Effector memory CD8-positive, alpha-beta T cell (primary cell): ENCODE data around the gene ATP11A.

Experiments used
- ATAC-seq: fragments of 150-1000 bp; cut with Tn5 transposase; replicated peaks from 2 replicates; pipeline ENCODE4 v1.10.0; 2021; ENCODE audit warnings: mild to moderate bottlenecking, moderate library complexity
- DNase-seq, 3 experiments: peaks; one replicate each; pipeline ENCODE4 v3.0.0; 2021
- H3K27ac Mint-ChIP-seq, 2 donors: one replicate each; pipeline ENCODE4 v1.8.0; 2022; ENCODE audit warnings: mild to moderate bottlenecking in 2 of 2, mixed read lengths in 2 of 2, moderate library complexity in 2 of 2
- H3K27me3 Mint-ChIP-seq, 2 donors: one replicate each; pipeline ENCODE4 v1.8.0; 2022; ENCODE audit warnings: mixed read lengths in 2 of 2
- H3K36me3 Mint-ChIP-seq: one replicate; pipeline ENCODE4 v1.8.0; 2022; ENCODE audit warnings: mild to moderate bottlenecking, moderate library complexity, mixed read lengths; ENCODE audit not compliant: insufficient read depth
- H3K4me1 Mint-ChIP-seq, 2 donors: one replicate each; pipeline ENCODE4 v1.8.0; 2022; ENCODE audit warnings: low read depth in 2 of 2, mixed read lengths in 2 of 2
- H3K4me3 Mint-ChIP-seq, 2 donors: one replicate each; pipeline ENCODE4 v1.8.0; 2022; ENCODE audit warnings: mild to moderate bottlenecking in 2 of 2, mixed read lengths in 2 of 2, moderate library complexity in 2 of 2
- H3K9me3 Mint-ChIP-seq, 2 donors: one replicate each; pipeline ENCODE4 v1.8.0; 2022; ENCODE audit warnings: mixed read lengths in 2 of 2

The ATP11A gene

DNA sequence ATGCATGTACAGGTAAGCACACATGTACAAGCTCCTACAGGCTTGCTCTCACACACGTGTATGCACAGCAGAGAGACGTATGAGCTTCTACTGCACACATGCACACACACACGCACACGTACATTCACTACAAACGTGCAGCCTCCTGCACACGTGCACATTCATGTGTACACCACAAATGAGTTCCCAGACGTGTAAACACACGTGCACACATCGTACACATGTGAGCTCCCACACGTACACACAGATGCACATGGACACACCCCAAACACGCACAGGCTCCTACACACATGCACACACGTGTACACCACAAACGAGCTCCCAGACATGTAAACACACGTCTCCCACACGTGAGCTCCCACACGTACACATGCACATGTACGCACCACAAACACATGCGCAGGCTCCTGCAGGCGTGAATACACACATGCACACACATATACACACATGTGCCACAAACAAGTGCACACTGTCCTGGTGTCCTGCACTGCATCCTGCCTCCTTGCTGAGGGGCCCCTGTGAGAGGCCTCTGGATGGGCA, 195.5 kb downstream of the ATP11A start:
- no peak overlapping the region for H3K27ac Mint-ChIP-seq
- ATAC-seq (no peak), DNase-seq (no peak)
- peaks cover 18% of the 10 kb centered on the region for H3K36me3 Mint-ChIP-seq
- no peaks in the 10 kb centered on the region for H3K9me3 Mint-ChIP-seq
- no peaks in the 10 kb centered on the region for H3K4me1 Mint-ChIP-seq
- no peaks in the 10 kb centered on the region for H3K27me3 Mint-ChIP-seq
- no peak overlapping the region for H3K4me3 Mint-ChIP-seq

DNA sequence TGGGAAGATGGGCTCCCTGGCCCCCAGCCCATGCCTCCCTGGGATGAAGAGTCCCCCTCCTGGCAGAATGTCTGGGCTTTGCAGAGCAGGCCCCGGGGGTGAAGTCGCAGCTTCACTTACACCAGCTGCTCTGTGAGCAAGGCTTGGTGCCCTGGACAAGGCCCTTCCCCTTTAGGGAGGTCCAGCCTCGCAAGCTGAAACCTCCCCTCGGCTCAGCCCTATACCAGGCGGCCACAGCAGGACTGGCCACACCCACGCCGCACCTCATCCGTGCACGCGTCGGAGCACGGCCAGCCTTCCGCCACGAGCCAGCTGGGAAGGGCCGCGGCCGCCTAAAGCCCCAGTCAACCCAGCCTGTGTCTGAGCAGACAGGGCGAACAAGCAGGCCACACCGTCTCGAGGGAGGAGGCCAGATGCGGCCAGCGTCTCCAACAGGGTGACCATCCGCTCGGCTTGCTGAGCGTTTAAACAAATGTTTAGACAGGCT, 196.0 kb downstream of the ATP11A start:
- Mint-ChIP-seq H3K9me3 (no peaks in the 10 kb centered on the region), H3K36me3 (peaks cover 16% of the 10 kb centered on the region), H3K4me1 (no peaks in the 10 kb centered on the region), H3K27me3 (no peaks in the 10 kb centered on the region), H3K27ac (no peak overlapping the region), H3K4me3 (no peak overlapping the region)
- ATAC-seq = no peak
- no peak for DNase-seq

DNA sequence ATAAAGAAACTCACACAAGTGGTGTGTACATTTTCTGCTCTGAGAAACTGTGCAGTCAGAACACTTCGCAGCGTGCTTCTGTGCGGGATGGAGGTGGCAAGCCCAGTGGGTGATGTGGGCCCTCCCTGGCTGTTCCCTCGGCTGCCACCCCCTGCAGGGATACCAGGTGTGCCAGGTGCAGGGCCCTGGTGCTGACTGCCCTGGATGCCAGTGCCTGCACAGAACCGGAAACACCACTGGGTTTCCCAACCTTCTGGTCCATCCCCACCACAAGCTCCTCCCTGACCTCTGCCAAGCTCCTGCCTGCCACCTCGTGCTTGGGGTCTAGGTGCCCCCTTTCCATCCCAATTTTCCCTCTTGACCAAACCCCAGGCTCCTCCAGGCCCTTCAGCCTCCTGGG, 197.3 kb downstream of the ATP11A start:
- no peak for ATAC-seq
- Mint-ChIP-seq H3K4me1 (no peaks in the 10 kb centered on the region), H3K36me3 (peaks cover 12% of the 10 kb centered on the region), H3K9me3 (no peaks in the 10 kb centered on the region), H3K4me3 (no peak overlapping the region), H3K27me3 (no peaks in the 10 kb centered on the region), H3K27ac (peak overlapping the region in 1 of 2 donors; percentile 35)
- DNase-seq = no peak

DNA sequence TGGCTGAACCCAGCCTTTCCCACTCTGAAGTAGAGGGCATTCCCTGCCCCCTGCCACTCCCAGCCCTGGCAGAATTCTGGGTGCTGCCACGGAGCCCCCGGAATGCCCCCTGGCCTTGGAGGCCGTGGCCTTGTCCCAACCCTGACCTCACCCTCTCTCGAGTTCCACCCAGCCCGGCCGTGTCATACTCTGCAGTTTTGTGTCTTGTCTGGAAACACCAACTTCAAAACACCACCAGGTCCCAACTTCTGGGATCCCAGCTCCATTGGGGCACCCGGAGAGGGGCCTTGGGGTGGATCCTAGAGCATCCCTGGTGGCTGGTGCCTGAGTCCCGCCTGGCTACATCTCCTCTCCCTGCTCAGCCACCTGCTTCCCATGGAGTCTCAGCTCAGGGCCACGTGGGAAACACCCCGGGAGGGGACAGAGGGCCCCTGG, 197.7 kb downstream of the ATP11A start:
- Mint-ChIP-seq H3K4me3 (no peak overlapping the region), H3K27me3 (peaks cover 2% of the 10 kb centered on the region in 2 donors), H3K9me3 (no peaks in the 10 kb centered on the region), H3K36me3 (peaks cover 9% of the 10 kb centered on the region), H3K4me1 (no peaks in the 10 kb centered on the region), H3K27ac (peak overlapping the region in 1 of 2 donors; percentile 35)
- ATAC-seq (no peak), DNase-seq (no peak)

DNA sequence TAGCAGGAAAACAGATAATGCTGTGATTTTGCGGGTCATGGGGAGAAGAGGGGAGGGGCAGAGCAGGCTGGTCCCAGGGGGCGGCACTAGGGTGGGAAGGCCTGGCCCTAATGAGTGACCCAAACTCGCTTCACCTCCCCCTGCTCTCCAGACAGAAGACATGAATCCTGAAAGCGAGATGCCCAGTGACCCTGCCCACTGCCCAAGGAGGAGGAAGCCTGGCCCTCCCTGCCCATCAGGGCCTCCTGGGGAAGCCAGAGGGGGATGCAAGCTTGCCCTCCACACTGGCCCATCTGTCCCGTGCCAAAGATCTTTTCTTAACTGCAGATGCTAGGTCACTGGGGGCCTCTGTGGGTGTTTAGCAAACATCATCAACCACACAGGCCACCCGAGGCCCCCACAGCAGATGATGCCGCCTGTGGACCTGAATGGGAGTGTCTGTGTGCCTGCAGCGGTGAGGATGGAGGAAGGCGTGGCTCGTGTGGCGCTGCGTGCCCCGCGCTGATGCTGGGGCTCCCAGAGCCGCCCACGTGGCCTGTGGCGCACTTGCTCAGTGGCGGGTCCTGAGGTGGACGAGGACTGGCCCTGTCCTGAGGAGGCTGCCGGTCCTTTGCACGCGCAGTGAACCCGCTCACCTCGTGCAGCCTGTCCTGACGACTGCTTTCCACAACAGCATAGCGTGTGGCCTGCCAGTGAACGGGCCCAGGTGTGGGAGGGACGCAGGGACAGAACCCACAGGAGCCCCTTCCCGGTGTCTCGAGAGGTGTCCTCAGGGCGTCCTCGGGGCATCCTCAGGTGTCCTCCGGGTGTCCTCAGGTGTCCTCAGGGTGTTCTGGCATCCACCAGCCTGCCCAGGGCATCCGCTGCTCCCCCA, 198.6 kb downstream of the ATP11A start:
- no peaks in the 10 kb centered on the region for H3K9me3 Mint-ChIP-seq
- ATAC-seq (no peak), DNase-seq (no peak)
- H3K27me3 Mint-ChIP-seq = peaks cover 10 to 11% of the 10 kb centered on the region in 2 donors
- peaks cover 9% of the 10 kb centered on the region for H3K36me3 Mint-ChIP-seq
- H3K4me1 Mint-ChIP-seq = peaks cover 0 to 6% of the 10 kb centered on the region in 2 donors
- no peak overlapping the region for H3K4me3 Mint-ChIP-seq
- no peak overlapping the region for H3K27ac Mint-ChIP-seq

DNA sequence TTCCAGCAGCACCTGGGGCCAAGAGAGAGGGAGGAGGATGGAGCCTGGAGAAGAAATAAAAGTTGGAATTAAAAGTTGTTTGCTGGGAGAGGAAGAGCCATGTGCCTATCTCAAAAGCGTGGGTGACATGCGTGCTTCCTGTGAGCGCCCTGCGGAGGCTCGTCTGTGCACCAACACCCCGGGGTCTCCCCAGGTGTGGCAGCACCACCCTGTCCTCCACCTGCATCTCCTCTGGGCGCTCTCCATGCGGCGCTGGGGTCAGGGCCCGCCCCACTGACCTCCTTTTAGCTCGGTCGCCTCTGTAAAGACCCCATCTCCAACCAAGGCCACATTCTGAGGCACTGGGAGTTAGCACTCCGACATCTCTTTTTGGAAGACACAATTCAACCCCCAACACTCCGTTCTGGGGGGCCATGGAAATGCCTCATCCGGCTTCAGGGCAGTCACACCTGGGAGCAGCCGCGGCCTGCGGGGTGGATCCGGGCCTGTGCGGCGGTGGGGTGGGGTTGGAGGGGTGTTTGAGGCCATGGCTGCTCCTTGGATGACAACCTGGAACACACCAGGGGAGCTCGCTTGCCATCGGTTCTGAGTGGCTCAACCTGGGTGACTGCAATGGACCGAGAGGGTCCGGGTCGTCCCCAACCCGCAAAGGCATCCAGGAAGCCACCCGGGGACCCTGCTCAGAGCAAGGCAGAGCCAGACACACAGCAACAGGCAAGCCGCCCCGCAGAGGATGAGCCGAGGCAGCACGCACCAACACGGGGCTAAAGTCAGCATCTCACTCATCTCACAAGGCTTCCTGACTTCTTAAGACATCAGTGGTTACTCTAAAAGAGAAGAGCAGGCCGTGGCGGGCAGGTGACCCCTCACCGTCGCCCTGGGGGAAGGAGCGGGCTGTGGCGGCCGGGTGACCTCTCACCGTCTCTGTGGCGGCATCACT, 199.8 kb downstream of the ATP11A start:
- no peak overlapping the region for H3K27ac Mint-ChIP-seq
- ATAC-seq (no peak), DNase-seq (no peak)
- peaks cover 0 to 6% of the 10 kb centered on the region in 2 donors for H3K4me1 Mint-ChIP-seq
- H3K27me3 Mint-ChIP-seq = peaks cover 10 to 11% of the 10 kb centered on the region in 2 donors
- H3K9me3 Mint-ChIP-seq = no peaks in the 10 kb centered on the region
- peaks cover 9% of the 10 kb centered on the region for H3K36me3 Mint-ChIP-seq
- no peak overlapping the region for H3K4me3 Mint-ChIP-seq

DNA sequence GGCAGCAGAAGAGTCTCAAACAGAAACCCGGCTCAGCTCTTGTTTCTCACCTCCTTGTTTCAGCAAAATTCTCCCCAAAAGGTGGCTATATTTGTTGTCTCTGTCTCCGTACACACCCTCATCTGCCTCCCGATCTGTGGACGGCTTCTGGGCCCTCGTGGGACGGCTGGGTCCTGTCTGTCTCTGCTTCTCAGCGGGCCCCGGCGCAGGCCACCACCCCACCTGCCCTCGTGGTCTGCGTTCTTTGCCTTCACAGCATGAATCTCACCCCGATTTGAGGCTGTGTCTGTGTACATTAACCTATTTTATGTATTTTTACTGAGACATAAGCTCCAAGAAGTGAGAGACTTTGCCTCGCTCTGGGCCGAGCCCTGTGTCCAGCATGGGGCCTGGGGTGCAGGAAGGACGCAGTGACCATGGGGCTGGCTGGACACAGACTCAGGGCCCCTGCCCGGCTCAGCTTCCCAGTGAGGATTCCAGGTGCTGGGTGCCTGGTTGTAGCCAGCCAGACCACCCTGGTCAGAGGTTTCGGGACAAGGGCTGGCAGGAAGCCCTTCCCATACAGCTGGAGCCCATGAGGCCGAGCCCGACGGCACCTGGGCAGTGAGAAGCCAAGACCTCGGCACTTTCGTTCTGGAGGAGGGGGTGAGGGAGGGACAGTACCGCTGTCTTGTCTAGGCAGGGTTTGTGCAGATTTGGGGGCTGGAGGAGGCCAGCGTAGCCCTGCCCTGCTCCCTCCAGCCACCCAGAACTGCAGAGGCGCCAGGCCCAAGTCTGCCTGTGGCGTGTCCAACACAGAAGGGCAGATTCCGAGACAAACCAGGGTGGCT, 200.7 kb downstream of the ATP11A start:
- ATAC-seq (no peak), DNase-seq (no peak)
- H3K9me3 Mint-ChIP-seq = no peaks in the 10 kb centered on the region
- no peak overlapping the region for H3K4me3 Mint-ChIP-seq
- H3K36me3 Mint-ChIP-seq = peaks cover 9% of the 10 kb centered on the region
- H3K4me1 Mint-ChIP-seq = peaks cover 0 to 9% of the 10 kb centered on the region in 2 donors
- H3K27me3 Mint-ChIP-seq = peaks cover 10 to 18% of the 10 kb centered on the region in 2 donors
- no peak overlapping the region for H3K27ac Mint-ChIP-seq

DNA sequence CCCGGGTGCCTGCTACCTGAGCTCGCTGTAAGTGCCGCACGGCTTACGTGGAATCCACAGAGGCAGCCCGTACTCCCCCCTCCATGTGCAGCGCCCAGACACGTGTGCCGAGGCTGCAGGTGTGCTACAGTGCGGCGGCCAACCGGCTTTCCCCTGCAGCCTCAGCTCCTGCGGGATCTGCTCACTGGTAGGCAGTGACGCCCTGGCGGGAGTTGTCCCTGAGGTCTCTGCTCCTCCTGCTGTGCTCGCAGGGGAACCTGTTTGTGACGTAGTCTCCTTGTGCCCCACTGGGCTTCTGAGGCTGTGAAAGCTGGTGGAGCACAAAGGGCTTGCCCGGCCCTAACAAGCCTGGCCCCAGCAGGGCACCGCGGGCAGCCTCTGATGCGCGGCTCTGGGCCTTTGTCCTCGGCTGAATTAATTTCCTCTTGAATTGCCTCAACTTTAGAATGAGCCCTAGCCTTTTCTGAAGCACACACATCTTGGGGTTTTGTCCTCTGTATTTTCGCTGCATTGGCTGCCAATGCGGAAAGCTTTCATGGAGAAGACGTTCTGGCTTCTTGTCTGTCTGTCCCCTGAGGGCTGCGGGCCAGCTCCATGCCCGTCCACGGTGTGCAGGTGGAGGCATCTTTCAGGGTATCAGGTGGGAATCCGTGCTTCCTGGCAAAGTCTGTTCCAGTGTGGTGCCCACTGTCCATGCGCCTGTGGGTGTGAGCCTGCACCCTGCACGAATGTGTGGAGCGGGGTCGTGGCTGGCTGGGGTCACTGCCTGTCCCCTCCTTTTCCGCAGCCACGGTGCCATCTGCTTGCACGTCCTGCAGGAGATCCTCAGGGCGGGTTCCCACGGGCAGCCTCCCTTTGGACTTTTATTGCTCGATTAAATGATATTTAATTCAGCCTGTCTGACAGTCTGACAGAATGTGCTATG, 201.9 kb downstream of the ATP11A start:
- Mint-ChIP-seq H3K4me3 (no peak overlapping the region), H3K36me3 (peaks cover 9% of the 10 kb centered on the region)

DNA sequence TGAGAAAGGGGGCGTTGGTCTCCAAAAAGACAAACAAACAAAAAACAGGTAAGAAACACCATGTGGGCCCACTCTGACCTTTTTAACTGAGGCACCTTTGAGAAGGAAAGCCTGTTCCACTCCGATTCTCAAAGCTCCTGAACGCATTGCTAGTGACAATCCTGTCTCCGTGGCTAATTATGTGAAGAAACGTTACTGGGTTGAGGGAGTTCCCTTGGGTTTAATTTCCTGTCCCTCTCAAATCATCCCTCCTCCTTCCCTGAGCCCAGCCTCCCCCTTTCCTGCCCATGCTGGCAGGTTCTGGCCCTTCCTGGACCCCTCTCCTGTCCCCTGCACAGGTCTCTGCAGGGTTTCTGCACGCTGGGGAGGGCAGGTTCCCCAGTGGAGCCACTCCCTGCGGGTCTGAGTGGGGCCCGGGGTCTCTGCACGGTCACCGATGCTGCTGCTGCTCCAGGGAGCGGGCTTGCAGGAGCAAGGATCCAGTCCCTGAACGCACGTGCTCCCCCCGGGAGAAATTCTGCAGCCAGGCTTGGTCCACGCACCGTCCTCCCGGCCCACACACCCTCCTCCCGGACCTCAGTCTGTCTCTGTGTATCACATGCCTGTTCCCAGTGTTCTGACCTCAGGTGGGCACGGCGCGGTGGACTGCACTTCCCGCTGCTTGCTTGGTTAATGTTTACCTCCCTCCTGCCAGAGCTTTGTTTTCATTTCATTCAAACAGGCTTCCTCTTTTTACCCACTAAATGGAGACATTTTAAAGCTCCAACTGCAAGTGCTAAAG, 202.8 kb downstream of the ATP11A start:
- peaks cover 0 to 9% of the 10 kb centered on the region in 2 donors for H3K4me1 Mint-ChIP-seq
- H3K27ac Mint-ChIP-seq = no peak overlapping the region
- H3K9me3 Mint-ChIP-seq = no peaks in the 10 kb centered on the region
- H3K4me3 Mint-ChIP-seq = peak overlapping the region in 1 of 2 donors; percentile 43
- peaks cover 19 to 39% of the 10 kb centered on the region in 2 donors for H3K27me3 Mint-ChIP-seq
- no peak for ATAC-seq
- no peak for DNase-seq
- peaks cover 4% of the 10 kb centered on the region for H3K36me3 Mint-ChIP-seq

More for the DNA sequence above, 201.9 kb downstream of the ATP11A start:
- Mint-ChIP-seq H3K27me3 (peaks cover 19 to 30% of the 10 kb centered on the region in 2 donors), H3K9me3 (no peaks in the 10 kb centered on the region), H3K4me1 (peaks cover 0 to 9% of the 10 kb centered on the region in 2 donors), H3K27ac (no peak overlapping the region)
- ATAC-seq (no peak), DNase-seq (no peak)

DNA sequence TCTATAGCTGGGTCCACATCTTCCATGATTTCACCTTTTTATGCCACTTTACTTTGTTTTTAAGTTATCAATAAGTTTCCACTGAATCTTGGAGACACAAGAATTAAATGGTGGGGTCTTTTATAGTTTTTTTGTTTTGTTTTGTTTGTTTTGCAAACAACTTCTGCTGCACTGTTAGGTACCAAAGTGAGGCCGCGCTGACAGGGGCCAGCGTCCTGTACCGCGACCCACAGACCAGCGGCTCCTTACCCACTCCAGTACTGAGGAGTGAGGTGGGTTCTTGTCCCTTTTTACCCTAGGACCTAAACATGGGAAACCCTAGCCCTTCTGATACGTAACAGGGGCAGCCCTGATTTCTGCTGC, 203.3 kb downstream of the ATP11A start:
- Mint-ChIP-seq H3K4me1 (peaks cover 0 to 9% of the 10 kb centered on the region in 2 donors), H3K36me3 (peaks cover 4% of the 10 kb centered on the region), H3K9me3 (no peaks in the 10 kb centered on the region), H3K27ac (no peak overlapping the region), H3K4me3 (peak overlapping the region; percentile 13 to 43), H3K27me3 (peaks cover 19 to 44% of the 10 kb centered on the region in 2 donors)
- DNase-seq = no peak
- ATAC-seq = no peak
